ENCODE results near the gene PHC3.
A peak's percentile ranks its signal among the peaks of the same experiment; 100 is the strongest.
"Not testable (repeated sequence)": the region's sequence is repeated elsewhere in the genome, so short reads cannot be mapped to it uniquely, and the experiment has no call there.

The PHC3 gene

GRCh38 chr3:170128259-170128976 lies 53.1 kb downstream of the PHC3 start:
- DNase-seq = peak; percentile 19 to 27

DNA sequence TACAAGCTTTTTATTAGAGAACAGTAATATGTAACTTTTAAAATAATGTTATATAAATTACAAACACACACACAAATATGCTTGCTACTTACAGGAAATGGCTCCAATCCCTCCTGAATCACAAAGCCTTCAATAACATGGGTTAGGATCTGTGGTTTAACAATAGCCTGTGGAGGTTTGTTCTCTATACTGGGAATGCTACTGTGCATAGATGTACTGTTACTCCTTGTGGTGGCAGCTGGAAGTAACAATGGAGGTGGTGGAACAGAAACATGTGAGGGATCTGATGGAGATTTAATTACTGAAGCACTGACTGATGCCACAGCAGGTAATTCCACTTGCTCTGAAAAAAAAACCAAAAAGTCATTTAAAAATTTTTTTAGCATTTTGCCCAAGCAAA lies 64.4 kb downstream of the PHC3 start:
- DNase-seq = no peak

DNA sequence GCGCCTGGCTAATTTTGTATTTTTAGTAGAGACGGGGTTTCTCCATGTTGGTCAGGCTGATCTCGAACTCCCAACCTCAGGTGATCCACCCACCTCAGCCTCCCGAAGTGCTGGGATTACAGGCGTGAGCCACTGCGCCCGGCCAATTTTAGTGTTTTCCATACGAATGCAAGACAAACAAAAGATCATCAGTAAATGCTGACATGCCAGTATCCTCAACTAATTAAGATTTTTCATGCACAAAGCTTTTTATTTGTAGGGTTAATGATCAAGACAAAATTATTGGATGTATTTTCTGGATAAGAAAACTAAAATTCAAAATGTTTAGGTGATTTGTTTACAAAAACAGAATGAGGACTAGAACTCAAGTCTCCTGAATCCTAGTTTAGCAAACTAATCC lies 67.4 kb downstream of the PHC3 start:
- not testable (repeated sequence) for DNase-seq

DNA sequence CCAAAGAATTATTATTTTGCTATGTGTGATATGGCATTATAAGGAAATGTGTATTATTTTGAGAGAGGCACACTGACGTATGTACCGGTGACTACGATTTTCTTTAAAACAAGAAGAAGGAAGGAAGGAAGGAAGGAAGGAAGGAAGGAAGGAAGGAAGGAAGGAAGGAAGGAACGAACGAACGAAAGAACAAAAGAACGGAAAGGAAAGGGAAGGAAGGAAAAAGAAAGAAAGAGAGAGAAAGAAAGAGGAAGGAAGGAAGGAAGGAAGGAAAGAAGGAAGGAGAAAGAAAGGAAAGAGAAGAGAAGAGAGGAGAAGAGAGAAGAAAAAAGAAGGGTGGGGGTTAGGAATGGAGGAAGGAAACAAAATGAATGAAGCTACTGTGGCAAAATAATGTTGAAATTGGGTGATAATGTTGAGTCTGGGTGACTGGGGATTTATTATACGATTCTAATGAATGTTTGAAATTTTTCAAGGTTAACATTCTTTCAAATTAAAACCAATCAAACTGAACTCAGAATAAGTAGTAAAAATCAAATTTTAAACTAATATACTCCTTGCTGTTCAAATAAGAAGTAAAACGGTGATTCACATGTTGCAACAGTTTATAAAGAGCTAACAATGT lies 70.3 kb downstream of the PHC3 start:
- no peak for DNase-seq

DNA sequence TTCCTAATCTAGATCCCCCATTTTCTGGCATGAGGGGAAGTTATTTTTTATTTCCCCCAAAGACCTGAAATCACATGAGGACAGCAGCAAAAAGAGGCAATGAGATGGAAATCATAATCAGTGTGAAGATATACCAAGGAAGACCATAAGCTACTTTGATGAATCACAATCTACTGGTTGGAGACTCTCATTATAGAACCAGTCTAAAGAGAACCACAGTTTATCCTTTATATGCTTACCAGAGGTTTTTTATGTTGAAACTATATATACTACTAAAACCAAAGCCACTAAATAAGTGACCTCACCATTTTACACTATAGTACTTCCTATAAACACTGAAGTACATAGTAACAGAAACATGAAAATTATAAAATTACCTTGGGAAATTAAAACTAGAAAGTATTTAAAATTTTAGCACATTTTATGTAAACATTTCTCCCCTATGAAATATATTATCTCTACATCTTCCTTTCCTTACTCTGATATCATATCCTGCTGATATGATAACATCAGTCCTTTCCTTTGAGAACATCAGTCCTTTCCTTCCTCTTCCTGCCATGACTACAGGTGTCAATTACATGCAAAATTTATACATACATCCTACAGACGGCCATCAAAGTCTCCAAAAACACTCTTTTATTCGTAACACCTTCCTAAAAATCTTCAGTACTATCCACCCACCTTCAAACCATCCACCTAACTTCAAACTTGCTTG lies 71.8 kb downstream of the PHC3 start:
- no peak for DNase-seq

- no peak for DNase-seq
Observed at GRCh38 chr3:170108955-170109354, 72.6 kb downstream of the PHC3 start.

DNA sequence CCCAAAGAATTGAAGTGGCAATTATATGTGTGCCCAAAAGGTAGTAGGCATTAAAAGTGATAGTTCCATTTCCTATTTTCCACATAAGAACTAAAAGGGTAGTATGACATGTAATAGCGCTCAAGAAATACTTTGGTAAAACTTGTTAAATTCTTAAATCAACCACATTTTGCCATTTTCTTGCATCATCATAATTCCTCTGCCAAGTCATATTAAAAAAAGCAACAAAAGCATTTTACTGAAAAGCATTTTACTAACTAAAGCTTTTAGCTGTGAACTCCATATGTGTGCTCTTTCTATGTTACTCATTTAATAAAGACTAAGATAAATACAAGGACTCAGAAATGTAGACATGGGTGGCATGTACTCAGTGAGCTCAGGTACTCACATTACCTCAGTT lies 73.6 kb downstream of the PHC3 start:
- DNase-seq = no peak

GRCh38 chr3:170102431-170102830 lies 79.1 kb downstream of the PHC3 start:
- no peak for DNase-seq

DNA sequence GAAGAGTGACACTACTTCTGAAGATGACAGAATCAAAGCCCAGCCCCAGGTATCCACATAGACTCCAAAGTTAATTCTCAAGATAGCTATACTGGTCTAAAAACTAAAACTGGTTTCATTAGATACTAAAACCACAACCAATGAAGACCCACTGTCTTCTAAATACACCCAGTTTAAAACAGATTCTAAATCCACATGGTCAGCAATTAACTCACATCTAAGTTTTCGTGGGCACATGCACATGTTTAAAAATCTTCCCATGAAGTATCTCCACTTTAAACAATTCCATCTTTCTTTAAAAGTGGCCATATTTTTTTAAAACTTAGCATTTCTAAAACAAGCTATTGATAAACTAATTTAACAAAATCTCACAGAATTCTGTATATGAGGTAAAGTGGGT lies 80.6 kb downstream of the PHC3 start:
- no peak for DNase-seq

DNA sequence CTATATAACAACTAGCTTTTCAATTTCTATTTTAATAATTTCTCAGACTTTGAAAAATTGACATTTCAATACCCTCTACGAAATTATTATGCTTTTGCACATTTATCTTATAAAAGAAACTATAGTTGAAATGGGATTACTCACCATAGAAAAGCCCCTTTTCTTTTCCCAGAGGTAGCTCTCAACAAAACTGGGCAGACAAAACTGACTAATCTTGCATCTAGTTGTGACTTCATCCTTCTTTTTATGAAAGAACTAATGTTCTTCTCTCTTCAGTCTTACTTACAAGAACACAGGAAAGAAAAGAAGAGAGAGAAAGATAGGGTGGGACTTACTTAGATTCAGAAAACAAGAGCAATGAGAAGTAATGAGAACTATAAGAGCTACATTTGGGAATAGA lies 82.8 kb downstream of the PHC3 start:
- no peak for DNase-seq

GRCh38 chr3:170096342-170096741 lies 85.2 kb downstream of the PHC3 start:
- DNase-seq = no peak

- no peak for DNase-seq
Observed at GRCh38 chr3:170095771-170096170, 85.8 kb downstream of the PHC3 start.

- no peak for DNase-seq
Observed at GRCh38 chr3:170092907-170093306, 88.6 kb downstream of the PHC3 start.

DNA sequence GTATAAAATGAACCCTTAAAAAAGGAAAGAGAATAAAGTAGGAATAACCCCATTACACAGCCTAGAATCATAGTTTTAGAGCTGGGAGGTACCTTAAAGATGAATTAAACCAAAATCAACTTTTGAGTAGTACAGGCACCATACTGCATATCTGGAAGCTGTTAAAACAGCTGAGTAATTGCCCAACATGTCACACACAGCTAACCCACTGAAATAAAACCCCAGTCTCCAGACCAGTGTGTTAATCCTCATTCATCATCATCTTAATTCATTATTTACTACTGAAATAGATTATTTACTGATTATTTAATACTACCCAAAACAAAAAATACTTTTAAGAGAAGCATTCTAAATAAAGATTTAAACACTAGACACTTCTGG lies 90.9 kb downstream of the PHC3 start:
- DNase-seq = no peak

GRCh38 chr3:170089862-170090600 lies 91.5 kb downstream of the PHC3 start:
- DNase-seq = no peak

DNA sequence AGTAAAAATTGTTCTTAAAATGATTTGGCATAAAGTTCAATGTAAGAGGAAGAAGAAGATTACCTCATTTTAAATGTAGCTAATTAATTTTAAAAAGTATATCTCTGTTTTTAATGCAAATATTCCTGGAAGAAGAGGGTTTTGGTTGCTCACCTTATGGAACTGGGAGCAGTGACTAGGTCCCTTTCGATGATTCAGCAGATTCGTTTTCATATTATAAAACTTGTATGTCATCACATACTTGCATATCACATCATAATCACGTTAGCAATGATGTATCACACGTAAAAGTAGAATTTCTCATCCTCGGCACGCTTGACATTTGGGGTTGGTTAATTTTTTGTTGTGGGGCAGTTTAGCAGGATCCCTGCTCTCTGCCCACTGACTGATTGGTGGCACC lies 96.1 kb downstream of the PHC3 start:
- DNase-seq = no peak

DNA sequence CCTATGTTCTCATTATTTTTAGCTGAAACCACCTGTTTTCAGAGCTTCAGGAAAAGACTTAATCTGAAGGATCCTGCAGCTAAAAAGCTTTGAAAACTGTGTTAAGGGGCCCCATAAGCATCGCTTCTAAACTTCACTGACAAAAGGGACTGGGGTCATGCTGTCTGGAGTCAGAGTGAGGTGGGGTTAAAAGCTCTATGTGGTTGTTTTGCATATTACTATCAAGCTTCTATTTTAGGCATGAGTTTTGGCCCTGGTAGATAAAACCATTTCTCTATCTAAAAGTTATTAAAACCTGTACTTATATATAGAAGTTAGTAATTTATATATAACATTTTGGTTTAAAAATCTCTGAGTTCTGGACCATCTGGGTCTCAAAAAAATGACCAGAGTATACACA lies 98.2 kb downstream of the PHC3 start:
- DNase-seq = no peak

DNA sequence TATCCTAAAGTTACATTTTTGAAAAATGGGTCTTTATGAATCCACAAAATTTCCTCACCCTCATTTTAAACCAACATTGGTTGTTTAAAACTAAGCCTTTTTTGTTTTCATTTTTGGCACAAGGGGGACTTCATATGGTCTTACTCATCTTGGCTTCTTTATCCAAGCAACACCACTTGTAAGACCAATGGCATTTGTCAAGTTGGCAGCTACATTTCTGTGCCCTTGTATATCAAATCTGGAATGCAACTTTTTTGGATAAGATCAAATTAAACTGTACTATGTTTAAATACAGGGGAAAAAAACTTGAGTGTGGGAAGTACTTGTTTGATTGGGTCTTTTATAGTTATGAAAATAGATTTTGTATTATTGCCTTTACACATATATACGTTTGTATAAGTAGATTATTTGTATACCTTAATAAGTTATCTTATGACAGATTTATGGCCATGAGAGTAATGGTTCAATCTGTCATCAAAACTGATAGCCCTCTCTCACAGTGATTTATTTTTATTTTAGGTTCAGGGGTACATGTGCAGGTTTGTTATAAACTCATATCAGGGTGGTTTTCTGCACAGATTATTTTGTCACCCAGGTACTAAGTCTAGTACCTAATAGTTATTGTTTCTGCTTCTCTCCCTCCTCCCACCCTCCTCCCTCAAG lies 100.3 kb downstream of the PHC3 start:
- no peak for DNase-seq

DNA sequence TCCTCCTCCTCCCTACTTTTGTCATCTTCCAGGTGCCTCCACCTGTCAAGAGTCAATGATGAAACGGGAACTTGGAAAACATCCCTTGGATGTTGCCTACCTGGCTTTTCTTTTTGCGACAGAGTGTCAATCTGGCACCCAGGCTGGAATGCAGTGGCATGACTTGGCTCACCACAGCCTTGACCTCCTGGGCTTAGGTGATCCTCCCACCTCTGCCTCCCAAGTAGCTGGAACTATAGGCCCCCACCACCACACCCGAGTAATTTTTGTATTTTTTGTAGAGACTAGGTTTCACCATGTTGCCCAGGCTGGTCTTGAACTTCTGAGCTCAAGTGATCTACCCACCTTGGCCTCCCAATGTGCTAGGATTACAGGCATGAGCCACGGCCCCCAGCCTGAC lies 100.9 kb downstream of the PHC3 start:
- DNase-seq = no peak

DNA sequence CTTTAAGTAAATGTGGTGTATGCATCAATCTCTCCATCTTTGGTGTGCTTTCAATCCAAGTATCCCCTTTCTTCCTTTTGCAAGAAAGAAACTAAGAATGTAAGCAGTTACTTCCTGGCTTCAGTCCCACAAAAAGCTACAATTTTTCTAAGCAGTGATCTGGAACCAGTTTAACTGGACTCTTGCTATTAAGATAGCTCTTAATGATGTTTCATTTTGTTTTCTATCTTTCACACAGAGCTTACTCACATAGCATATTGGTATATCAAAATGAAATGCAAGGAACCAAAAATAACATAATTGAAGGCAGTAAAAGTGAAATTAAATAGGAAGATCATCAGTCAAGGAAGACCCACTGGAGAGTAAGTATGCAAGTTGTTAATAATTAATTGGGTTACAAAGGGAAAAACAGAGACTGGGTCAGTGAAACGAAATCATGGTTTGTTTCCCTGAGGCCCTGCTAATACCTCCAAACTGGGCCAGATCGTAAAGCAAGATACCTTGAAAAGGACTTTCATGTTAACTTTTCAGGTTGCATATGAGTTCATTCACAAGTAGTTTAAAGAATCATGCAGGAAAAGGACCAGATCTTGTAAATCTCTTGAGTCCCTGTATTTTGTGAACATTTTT lies 101.9 kb downstream of the PHC3 start:
- DNase-seq = no peak

DNA sequence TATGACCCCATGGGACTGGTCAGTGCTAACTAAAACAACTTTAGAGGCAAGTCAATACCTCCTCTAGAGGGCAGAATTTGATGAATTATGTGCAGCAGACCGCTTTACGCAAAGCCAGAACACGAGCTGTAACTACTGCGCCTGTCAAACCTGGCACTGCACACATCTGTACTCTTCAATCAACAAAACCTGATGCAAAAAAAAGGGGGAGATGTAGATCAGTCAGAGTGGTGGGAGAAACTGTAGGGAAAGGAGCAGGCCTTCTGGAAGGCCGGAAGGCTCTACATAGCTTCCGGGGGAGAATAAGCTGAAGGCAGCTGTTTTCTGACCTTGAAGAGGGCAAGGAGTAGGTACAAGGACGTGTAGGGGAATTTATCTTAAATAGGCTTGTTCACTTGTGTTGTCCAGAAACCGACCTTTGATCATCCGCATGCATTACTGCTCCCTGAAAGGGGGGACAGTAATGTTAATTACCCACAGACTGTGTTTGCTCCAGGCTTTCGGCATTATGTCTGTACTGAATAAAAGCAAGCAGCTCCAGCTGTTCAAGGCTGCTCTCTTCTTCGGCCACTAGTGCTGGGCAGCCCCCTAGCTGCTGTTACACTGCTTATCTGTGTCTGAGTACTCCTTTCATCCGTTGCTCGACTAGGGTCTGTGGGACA lies 102.8 kb downstream of the PHC3 start:
- no peak for DNase-seq

DNA sequence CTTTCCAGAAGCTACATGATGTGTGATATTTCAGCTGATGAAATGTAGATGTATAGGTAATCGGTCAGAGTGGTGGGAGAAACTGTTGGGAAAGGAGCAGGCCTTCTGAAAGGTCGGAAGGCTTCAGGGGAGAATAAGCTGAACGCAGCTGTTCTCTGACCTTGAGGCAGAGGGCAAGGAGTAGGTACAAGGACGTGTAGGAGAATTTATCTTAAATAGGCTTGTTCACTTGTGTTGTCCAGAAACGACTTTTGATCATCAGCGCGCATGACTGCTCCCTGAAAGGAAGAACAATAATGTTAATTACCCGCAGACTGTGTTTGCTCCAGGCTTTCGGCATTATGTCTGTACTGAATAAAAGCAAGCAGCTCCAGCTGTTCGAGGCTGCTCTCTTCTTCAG lies 104.2 kb downstream of the PHC3 start:
- no peak for DNase-seq

Data from CD4-positive, alpha-beta T cell treated with Interleukin-4 for 1 hour (primary cell).